ENCODE results near the gene DKKL1. TPM values are rescaled to one million over a fixed set of nuclear protein-coding genes. Genes with fewer than 3 reads are reported as not detected.

The DKKL1 gene
- total and polyA plus RNA-seq, 10 donors = 0.57 to 1.1 (median 0.68) TPM; not detected in 6

DNA sequence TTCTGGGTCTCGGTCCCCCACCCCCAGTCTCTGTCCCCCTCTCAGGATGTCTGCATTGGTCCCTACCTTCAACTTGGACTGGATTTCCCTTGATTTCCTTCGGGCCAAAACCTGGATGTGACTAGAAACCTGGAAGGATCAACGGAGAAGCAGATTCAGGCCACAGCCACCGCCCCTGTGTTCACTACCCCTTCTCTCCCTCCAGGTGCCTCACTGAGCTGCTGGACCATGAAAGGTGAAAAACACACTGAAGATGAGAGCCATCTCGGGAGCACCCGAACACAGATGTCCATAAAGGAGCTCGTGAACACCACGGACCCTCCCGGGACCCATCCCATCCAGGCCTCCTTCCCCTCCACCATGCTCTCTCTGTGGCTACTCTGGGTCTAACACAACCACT is 6.5 kb upstream of the DKKL1 start:
- intact Hi-C loops (cut with DNase I; ENCODE audit: low total_unique reads) = no loop called here
- H3K4me1 ChIP-seq = peaks cover 10 to 67% (median 41%) of the 10 kb centered on the region in 6 donors
- DNase-seq = no peak
- H3K27me3 ChIP-seq (replicated peaks in 1 of 7) = peaks cover 0 to 19% (median 0%) of the 10 kb centered on the region in 7 donors
- H3K9me3 ChIP-seq = no peaks in the 10 kb centered on the region
- WGBS, 5 donors = 59 to 80% (median 70%) methylated on average over 9 of the region's 9 CpGs
- TF ChIP-seq POLR2AphosphoS5 (IDR thresholded peaks at IDR 0.05) (no peak), POLR2A (IDR thresholded peaks at IDR 0.05) (no peak)
- TF ChIP-seq, protein P1, sequence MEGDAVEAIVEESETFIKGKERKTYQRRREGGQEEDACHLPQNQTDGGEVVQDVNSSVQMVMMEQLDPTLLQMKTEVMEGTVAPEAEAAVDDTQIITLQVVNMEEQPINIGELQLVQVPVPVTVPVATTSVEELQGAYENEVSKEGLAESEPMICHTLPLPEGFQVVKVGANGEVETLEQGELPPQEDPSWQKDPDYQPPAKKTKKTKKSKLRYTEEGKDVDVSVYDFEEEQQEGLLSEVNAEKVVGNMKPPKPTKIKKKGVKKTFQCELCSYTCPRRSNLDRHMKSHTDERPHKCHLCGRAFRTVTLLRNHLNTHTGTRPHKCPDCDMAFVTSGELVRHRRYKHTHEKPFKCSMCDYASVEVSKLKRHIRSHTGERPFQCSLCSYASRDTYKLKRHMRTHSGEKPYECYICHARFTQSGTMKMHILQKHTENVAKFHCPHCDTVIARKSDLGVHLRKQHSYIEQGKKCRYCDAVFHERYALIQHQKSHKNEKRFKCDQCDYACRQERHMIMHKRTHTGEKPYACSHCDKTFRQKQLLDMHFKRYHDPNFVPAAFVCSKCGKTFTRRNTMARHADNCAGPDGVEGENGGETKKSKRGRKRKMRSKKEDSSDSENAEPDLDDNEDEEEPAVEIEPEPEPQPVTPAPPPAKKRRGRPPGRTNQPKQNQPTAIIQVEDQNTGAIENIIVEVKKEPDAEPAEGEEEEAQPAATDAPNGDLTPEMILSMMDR (IDR thresholded peaks at IDR 0.05 in 8 of 11, conservative IDR thresholded peaks at IDR 0.05 in 3 of 11) = no peak
- H3K36me3 ChIP-seq = peaks cover 0 to 49% (median 0%) of the 10 kb centered on the region in 6 donors
- peak overlapping the region in 4 of 8 donors; percentile 47 to 55 (median 50) for H3K27ac ChIP-seq
- no peak overlapping the region for H3K4me3 ChIP-seq

DNA sequence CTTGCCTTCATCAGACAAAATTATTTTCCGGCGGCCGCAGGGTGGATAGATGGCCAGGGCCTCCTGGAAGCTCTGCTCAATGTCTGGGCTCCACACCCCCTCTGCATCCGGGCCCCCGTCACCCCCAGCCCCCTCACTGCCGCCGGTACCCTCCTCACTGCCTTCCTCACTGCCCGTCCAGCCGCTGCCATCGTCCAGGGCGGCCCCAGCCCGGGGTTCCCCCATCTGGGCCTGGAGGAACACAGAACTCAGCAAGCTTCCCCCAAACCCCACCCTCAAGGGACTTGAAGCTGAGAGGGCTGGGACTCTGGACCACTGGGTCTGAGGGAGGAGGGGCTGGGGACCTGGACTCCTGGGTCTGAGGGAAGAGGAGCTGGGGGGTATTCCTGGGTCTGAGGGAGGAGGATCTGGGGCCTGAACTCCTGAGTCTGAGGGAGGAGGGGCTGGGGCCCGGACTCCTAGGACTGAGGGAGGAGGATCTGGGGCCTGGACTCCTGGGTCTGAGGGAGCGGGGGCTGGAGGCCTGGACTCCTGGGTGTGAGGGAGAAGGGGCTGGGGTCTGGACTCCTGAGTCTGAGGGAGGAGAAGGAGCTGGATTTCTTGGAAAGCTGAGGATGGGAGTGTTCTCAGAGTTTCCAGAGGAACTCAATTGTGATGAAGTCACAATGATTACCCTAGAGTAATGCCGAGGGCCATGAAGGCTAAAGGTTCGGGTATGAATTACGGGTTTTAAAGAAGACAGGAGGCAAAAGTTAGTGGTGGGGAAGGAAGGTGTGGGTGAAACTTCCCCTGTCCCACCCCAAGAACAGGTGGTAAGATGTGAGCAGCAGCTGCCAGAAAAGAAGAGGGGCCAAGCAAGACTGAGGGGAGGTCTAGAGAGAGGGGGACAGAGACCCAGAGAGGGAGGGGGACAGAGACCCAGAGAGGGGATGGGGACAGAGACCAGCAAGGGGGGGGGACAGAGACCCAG is 3.5 kb upstream of the DKKL1 start:
- no peak overlapping the region for H3K4me3 ChIP-seq
- no peak for DNase-seq
- peaks cover 0 to 24% (median 0%) of the 10 kb centered on the region in 6 donors for H3K36me3 ChIP-seq
- peaks cover 0 to 48% (median 9%) of the 10 kb centered on the region in 7 donors for H3K27me3 ChIP-seq (replicated peaks in 1 of 7)
- H3K9me3 ChIP-seq = no peaks in the 10 kb centered on the region
- peak overlapping the region in 5 of 8 donors; percentile 32 to 91 (median 60) for H3K27ac ChIP-seq
- intact Hi-C loops (cut with DNase I; ENCODE audit: low total_unique reads) = no loop called here
- 61 to 74% (median 72%) methylated on average over 16 to 17 of the region's 17 CpGs for WGBS, 5 donors
- TF ChIP-seq POLR2A (IDR thresholded peaks at IDR 0.05) (no peak), POLR2AphosphoS5 (IDR thresholded peaks at IDR 0.05) (no peak)
- TF ChIP-seq, protein P1 (IDR thresholded peaks at IDR 0.05 in 8 of 11, conservative IDR thresholded peaks at IDR 0.05 in 3 of 11) = no peak
- peaks cover 12 to 85% (median 59%) of the 10 kb centered on the region in 6 donors for H3K4me1 ChIP-seq

DNA sequence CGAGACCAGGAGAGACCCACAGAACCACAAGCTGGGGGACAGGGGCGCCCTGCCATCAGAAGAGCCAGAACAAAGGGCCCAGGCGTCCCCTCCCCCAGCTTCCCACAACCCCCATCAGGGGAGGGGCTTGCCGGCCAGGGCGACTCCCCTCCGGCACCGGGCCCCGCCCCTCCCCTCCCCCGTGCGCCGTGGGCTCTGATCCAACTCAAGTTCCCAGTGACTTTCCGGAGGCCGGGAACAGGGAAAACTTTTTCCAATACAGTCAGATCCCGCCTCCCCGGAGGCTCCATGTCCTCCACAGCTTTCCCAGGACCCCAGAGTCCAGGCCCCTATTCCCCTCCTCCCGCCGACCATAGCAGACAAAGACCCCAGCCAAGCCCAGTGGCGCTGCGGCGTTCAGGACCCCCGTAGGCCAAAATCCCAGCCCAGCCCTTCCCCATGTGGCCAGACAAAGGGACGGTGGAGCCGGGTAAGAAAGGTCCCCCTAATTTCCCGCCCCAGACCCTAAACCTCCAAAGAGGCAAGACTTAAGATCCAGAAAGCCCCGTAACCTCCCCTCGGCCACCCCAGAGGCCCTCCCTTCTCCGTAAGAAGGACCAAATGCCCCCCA is 2.1 kb upstream of the DKKL1 start:
- peak overlapping the region; percentile 68 to 91 (median 88) for H3K27ac ChIP-seq
- WGBS, 5 donors = 3 to 12% (median 6%) methylated on average over 17 to 27 of the region's 27 CpGs
- H3K4me1 ChIP-seq = peaks cover 9 to 71% (median 46%) of the 10 kb centered on the region in 6 donors
- peak overlapping the region; percentile 49 to 77 (median 54) for H3K4me3 ChIP-seq
- H3K27me3 ChIP-seq (replicated peaks in 1 of 7) = peaks cover 0 to 48% (median 9%) of the 10 kb centered on the region in 7 donors
- H3K9me3 ChIP-seq = no peaks in the 10 kb centered on the region
- TF ChIP-seq, protein P1 (IDR thresholded peaks at IDR 0.05 in 8 of 11, conservative IDR thresholded peaks at IDR 0.05 in 3 of 11) = no peak
- TF ChIP-seq POLR2A (IDR thresholded peaks at IDR 0.05) = peak in 1 of 3 donors; percentile 60
- peak; percentile 42 to 70 (median 59) for TF ChIP-seq POLR2AphosphoS5 (IDR thresholded peaks at IDR 0.05)
- intact Hi-C loops (cut with DNase I; ENCODE audit: low total_unique reads) = no loop called here
- H3K36me3 ChIP-seq = peaks cover 0 to 23% (median 0%) of the 10 kb centered on the region in 6 donors
- DNase-seq = peak; percentile 86

Measured in spleen (tissue), 11 donors.